ENCODE results near the gene MATN1.
A peak's percentile ranks its signal among the peaks of the same experiment; 100 is the strongest.

The MATN1 gene

DNA sequence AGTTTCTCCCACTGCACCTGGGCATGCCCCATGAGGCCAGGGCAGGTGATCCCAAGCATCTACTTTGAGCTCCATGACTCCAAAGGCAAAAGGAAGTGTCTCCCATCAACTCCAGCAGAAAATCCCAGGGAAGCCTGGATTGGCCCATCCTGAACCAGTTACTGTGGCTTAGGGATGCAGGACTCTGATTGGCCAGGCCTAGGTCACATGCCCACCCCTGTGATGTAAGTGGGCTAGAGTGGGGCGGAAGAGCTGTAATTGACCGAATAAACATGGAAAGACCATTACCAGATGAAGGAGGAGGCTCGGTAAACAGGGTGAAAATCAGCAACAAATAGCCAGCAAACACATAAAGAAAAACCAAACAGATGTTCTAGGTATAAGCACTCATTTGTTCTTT lies 45.2 kb downstream of the MATN1 start:
- no peak for DNase-seq (ENCODE audit: low read depth)
- H3K4me3 ChIP-seq (ENCODE audit: low read length): no peak overlapping the region
- TF ChIP-seq, protein P1, sequence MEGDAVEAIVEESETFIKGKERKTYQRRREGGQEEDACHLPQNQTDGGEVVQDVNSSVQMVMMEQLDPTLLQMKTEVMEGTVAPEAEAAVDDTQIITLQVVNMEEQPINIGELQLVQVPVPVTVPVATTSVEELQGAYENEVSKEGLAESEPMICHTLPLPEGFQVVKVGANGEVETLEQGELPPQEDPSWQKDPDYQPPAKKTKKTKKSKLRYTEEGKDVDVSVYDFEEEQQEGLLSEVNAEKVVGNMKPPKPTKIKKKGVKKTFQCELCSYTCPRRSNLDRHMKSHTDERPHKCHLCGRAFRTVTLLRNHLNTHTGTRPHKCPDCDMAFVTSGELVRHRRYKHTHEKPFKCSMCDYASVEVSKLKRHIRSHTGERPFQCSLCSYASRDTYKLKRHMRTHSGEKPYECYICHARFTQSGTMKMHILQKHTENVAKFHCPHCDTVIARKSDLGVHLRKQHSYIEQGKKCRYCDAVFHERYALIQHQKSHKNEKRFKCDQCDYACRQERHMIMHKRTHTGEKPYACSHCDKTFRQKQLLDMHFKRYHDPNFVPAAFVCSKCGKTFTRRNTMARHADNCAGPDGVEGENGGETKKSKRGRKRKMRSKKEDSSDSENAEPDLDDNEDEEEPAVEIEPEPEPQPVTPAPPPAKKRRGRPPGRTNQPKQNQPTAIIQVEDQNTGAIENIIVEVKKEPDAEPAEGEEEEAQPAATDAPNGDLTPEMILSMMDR (conservative IDR thresholded peaks at IDR 0.05; ENCODE audit: low read depth, low read length): no peak

DNA sequence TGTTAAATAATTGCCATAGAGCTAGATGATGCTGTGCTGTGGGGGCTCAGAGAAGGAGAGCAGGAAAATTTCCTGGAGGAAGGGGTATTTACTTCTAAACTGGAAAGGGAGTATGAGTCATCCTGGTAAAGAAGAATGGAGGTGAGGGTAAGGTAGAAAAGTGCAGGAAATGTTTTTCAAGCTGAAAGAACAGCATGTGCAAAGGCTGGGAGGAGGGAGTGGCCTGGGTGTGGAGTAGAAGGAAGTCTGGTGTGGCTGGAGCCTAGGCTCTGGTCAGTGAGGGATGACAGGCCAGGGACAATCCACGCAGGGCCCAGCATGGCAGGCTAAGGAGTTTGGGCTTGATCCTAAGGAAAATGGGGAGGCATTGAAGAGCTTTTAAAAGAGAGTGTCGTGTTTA lies 45.9 kb downstream of the MATN1 start:
- TF ChIP-seq, protein P1 (conservative IDR thresholded peaks at IDR 0.05; ENCODE audit: low read depth, low read length): no peak
- no peak for DNase-seq (ENCODE audit: low read depth)
- no peak overlapping the region for H3K4me3 ChIP-seq (ENCODE audit: low read length)

DNA sequence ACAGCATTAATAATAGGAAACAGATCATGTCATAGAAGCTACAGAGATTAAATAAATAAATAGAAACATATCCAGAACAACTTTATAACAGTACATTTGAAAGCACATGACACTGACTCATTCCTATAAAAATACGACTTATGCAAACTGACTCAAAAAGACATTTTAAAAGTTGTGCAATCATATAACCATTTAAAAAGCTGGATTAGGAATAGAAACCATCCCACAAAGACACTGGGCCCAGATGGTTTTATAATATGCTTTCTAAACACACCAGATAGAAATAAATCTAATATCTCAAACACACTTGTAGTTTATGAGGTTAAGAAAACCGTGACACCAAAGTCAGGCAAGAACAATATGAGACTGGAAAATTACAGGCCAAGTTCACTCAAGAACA lies 47.6 kb downstream of the MATN1 start:
- TF ChIP-seq, protein P1 (conservative IDR thresholded peaks at IDR 0.05; ENCODE audit: low read depth, low read length): no peak
- peak; percentile 3 for DNase-seq (ENCODE audit: low read depth)
- no peak overlapping the region for H3K4me3 ChIP-seq (ENCODE audit: low read length)

DNA sequence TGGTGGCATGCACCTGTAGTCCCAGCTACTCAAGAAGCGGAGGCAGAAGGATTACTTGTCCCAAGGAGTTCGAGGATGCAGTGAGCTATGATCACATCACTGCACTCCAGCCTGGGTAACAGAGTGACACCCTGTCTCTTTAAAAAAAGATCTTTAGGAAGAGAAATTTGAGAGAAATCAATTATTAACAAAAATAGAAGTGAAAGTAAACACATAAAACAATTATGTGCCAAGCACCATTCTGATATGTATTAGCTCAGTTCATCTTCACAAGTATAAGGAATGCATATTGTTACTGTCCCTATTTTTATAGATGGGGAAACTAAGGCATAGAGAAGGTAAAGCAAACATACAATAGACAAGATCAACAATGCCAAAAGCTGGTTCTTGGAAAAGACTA lies 48.1 kb downstream of the MATN1 start:
- H3K4me3 ChIP-seq (ENCODE audit: low read length): no peak overlapping the region
- TF ChIP-seq, protein P1 (conservative IDR thresholded peaks at IDR 0.05; ENCODE audit: low read depth, low read length): no peak
- no peak for DNase-seq (ENCODE audit: low read depth)

DNA sequence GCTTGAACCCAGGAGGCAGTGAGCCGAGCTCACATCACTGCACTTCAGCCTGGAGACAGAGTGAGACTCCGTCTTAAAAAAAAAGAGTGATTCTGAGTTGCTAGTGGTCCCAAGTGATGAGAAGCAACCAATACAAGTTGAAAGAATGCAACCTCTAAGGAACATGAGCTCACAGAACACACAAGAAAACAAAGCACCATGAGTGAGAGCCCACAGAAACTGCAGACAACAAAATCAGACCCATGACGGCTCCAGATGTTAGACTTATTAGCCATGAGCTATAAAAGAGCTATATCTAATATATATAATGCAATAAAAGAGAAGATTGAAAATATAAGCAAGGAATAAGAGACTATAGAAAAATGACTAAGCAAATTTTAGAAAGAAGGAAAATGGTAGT lies 50.0 kb downstream of the MATN1 start:
- no peak for DNase-seq (ENCODE audit: low read depth)
- H3K4me3 ChIP-seq (ENCODE audit: low read length): no peak overlapping the region
- TF ChIP-seq, protein P1 (conservative IDR thresholded peaks at IDR 0.05; ENCODE audit: low read depth, low read length): no peak

DNA sequence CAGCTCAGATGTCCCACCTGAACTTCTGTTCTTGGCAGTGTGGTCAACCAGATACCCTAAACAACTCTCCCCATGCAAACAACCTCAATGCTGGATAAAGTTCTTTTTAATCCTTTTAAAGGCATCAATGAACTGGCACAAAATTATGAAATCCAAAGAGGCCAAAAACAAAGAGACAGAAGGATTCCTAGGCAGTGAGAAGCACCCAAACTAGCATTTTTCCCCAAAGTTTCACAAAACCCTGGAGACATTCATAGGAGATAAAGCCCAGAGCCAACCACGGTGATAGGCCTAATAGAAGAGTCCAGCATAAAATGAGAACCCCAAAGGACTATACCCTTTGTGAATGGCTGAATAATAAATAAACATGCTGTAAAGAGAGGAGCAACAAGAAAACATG lies 50.7 kb downstream of the MATN1 start:
- no peak overlapping the region for H3K4me3 ChIP-seq (ENCODE audit: low read length)
- TF ChIP-seq, protein P1 (conservative IDR thresholded peaks at IDR 0.05; ENCODE audit: low read depth, low read length): no peak
- DNase-seq (ENCODE audit: low read depth): no peak

DNA sequence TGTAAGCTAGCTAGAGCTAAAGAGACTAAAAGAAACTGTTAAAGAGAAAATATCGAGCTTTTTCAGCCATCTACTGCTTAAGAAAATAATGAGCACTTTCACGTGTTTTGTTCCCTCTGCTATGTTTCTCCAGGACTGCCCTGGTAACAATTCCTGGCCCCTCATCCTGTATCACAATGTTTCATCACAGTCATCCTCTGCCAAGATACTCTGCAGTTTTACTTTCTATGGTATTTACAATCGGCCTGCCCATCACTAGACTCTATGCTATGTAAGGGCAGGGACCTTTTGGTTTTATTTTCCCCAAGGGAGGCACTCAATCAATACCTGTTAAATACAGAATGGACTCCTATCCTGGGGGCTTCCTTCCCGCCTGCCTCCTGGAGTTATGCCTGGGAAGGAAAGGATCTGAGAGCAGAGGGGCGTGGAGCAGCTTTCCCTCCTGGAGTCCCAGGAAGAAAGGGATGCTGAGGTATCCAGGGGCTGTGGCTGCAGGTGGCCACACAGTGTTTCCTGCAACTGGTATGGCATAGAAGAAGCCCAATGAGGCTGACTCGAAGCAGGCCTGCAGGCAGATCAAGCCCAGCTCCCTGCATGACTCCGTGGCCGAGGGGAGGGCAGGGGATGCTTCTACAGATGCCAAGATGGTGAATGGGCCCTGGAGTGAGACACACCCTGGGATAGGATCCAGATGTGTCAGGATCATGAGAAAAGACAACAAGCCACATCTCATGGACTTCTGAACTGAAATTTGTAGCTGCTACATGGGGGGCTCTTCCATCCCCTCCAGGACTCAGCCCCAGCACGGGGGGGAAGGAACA lies 52.9 kb downstream of the MATN1 start:
- TF ChIP-seq, protein P1 (conservative IDR thresholded peaks at IDR 0.05; ENCODE audit: low read depth, low read length): no peak
- no peak overlapping the region for H3K4me3 ChIP-seq (ENCODE audit: low read length)
- DNase-seq (ENCODE audit: low read depth): no peak
